Measurements from ENCODE around the gene SMC5. TPM values are rescaled to one million over a fixed set of nuclear protein-coding genes. Genes with fewer than 3 reads are reported as not detected.
A peak's percentile ranks its signal among the peaks of the same experiment; 100 is the strongest.

Gene SMC5
- total and polyA plus RNA-seq, 2 experiments from 2014 or later = 9.0 to 15.3 TPM

DNA sequence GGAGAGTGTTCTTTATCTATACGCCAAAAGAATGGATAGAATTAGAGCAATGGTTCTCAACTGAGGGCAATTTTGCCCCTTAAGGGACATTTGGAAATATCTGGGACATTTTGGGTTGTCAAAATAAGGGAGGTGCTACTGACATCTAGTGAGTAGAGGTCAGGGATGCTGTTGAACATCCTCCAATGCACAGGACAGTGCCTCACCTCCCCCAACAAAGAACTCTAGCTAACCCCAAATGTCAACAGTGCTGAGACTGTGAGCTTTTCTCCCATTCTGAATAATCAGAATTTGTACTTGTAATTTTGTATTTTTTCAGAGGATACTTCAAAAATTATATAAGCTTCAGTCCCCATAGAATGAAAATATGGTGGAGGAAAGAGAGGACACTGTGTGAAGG, 8.6 kb upstream of the SMC5 start:
- no peaks in the 10 kb centered on the region for H3K9me3 ChIP-seq (ENCODE audit: low read depth)

GRCh38 chr9:70255486-70255885, 3.3 kb upstream of the SMC5 start:
- TF ChIP-seq CTCF (IDR thresholded peaks at IDR 0.05; ENCODE audit: low read depth, low read length) = no peak
- Histone ChIP-seq H3K4me1 (ENCODE audit: low read depth) (peaks cover 25% of the 10 kb centered on the region), H3K27me3 (no peaks in the 10 kb centered on the region), H3K36me3 (no peaks in the 10 kb centered on the region), H3K27ac (no peak overlapping the region), H3K9me3 (ENCODE audit: low read depth) (no peaks in the 10 kb centered on the region), H3K4me3 (no peak overlapping the region)
- DNase-seq (ENCODE audit: low read depth in 1 of 2, low spot score in 1 of 2) = no peak

More for the DNA sequence above, 8.6 kb upstream of the SMC5 start:
- no peak for TF ChIP-seq CTCF (IDR thresholded peaks at IDR 0.05; ENCODE audit: low read depth, low read length)
- Histone ChIP-seq H3K27me3 (no peaks in the 10 kb centered on the region), H3K27ac (no peak overlapping the region), H3K36me3 (no peaks in the 10 kb centered on the region), H3K4me3 (no peak overlapping the region), H3K4me1 (ENCODE audit: low read depth) (no peaks in the 10 kb centered on the region)
- no peak for DNase-seq (ENCODE audit: low read depth in 1 of 2, low spot score in 1 of 2)

GRCh38 chr9:70256123-70256551, 2.6 kb upstream of the SMC5 start:
- H3K36me3 ChIP-seq = no peaks in the 10 kb centered on the region
- H3K4me3 ChIP-seq = no peak overlapping the region
- H3K27ac ChIP-seq = no peak overlapping the region
- DNase-seq (ENCODE audit: low read depth in 1 of 2, low spot score in 1 of 2) = peak; percentile 2 to 70
- H3K27me3 ChIP-seq = no peaks in the 10 kb centered on the region
- H3K9me3 ChIP-seq (ENCODE audit: low read depth) = no peaks in the 10 kb centered on the region
- H3K4me1 ChIP-seq (ENCODE audit: low read depth) = peaks cover 25% of the 10 kb centered on the region
- TF ChIP-seq CTCF (IDR thresholded peaks at IDR 0.05; ENCODE audit: low read depth, low read length) = no peak

- Histone ChIP-seq H3K9me3 (ENCODE audit: low read depth) (no peaks in the 10 kb centered on the region), H3K4me1 (ENCODE audit: low read depth) (peaks cover 25% of the 10 kb centered on the region), H3K4me3 (no peak overlapping the region), H3K36me3 (no peaks in the 10 kb centered on the region), H3K27ac (peak overlapping the region; percentile 82), H3K27me3 (no peaks in the 10 kb centered on the region)
- no peak for DNase-seq (ENCODE audit: low read depth in 1 of 2, low spot score in 1 of 2)
- no peak for TF ChIP-seq CTCF (IDR thresholded peaks at IDR 0.05; ENCODE audit: low read depth, low read length)
Measured at GRCh38 chr9:70257502-70257901, 1.3 kb upstream of the SMC5 start.

DNA sequence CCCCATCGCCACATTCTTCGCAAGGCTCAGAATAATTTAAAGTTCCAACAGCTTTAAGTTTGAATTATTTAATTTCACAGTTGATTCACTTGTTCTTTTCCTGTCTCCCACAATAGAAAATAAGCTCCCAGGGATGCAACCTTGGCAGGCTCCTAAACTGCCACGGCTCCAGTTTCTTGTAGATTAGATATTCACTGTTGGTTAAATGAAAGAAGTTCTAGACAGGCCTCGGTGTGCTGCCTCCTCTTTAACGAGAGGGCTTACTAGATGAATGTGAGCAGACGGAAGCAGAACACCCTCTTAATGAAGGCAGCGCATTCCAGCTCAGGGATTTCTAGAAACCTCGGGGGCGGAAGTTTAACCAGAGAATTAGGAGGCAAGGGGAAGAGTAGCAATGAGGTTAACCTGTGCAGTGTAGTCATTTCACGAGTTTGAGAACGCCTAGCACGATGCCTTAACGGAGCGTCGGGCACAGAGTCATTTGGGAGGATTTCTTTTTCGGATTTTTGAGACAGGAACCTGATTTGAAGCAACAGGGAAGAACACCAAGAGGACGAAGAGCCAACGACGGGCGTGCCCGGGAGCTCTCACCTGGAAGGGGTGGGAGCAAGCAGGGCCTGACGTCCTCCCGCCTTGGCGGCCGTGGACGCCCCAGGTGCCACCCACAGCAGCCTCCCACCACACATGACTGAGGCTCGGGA, 637 bp upstream of the SMC5 start:
- no peaks in the 10 kb centered on the region for H3K27me3 ChIP-seq
- H3K4me1 ChIP-seq (ENCODE audit: low read depth) = peaks cover 25% of the 10 kb centered on the region
- H3K27ac ChIP-seq = peak overlapping the region; percentile 82
- TF ChIP-seq CTCF (IDR thresholded peaks at IDR 0.05; ENCODE audit: low read depth, low read length) = no peak
- H3K36me3 ChIP-seq = no peaks in the 10 kb centered on the region
- DNase-seq (ENCODE audit: low read depth in 1 of 2, low spot score in 1 of 2) = peak; percentile 52 to 60
- peak overlapping the region; percentile 62 for H3K4me3 ChIP-seq
- H3K9me3 ChIP-seq (ENCODE audit: low read depth) = no peaks in the 10 kb centered on the region

Measured in cardiac muscle cell (in vitro differentiated cells and primary cell).